SK-N-SH (cell line): ENCODE data around the gene OCEL1.

Experiments used
- CTCF ChIP-seq: fragments of 200-600 bp; sonication (generic); IDR thresholded peaks from 2 replicates; pipeline ENCODE4 v1.6.1; 2017; ENCODE audit warnings: antibody characterized with exemption, mild to moderate bottlenecking, moderate library complexity
- EP300 ChIP-seq, 2 experiments: IDR thresholded peaks; 2 replicates each; pipeline versions ENCODE4 v1.4.0 to v1.6.1; 2012; ENCODE audit warnings: borderline replicate concordance in 1 of 2, low read depth in 1 of 2, low read length in 1 of 2
- EZH2phosphoT487 ChIP-seq: fragments of 200-600 bp; sonication (generic); IDR thresholded peaks from 2 replicates; pipeline ENCODE4 v1.6.1; 2017; ENCODE audit warnings: low read depth, mixed run types, mild to moderate bottlenecking, antibody characterized with exemption, moderate library complexity, borderline replicate concordance
- JUND ChIP-seq: IDR thresholded peaks from 2 replicates; pipeline ENCODE4 v1.4.0; 2012
- RAD21 ChIP-seq: IDR thresholded peaks from 2 replicates; pipeline ENCODE4 v1.6.1; 2012; ENCODE audit warnings: mild to moderate bottlenecking, low read length
- RCOR1 ChIP-seq: fragments of 150-350 bp; IDR thresholded peaks from 2 replicates; pipeline ENCODE4 v1.6.1; 2017; ENCODE audit warnings: antibody characterized with exemption, low read length
- SIN3A ChIP-seq: IDR thresholded peaks from 2 replicates; pipeline ENCODE4 v1.6.1; 2012; ENCODE audit warnings: low read depth, mild to moderate bottlenecking, low read length, moderate library complexity, borderline replicate concordance
- SMC3 ChIP-seq: IDR thresholded peaks from 2 replicates; pipeline ENCODE4 v1.6.1; 2012; ENCODE audit warnings: low read depth, low read length, improper control_type of control experiment
- USF2 ChIP-seq: fragments of 150-350 bp; IDR thresholded peaks from 2 replicates; pipeline ENCODE4 v1.6.1; 2017; ENCODE audit warnings: antibody characterized with exemption, low read length, low read depth, borderline replicate concordance
- YY1 ChIP-seq: IDR thresholded peaks from 2 replicates; pipeline ENCODE4 v1.4.0; 2012; ENCODE audit warnings: low read depth, mild to moderate bottlenecking

GRCh38 chr19:17180997-17181702, 44.9 kb upstream of the OCEL1 start:
- TF ChIP-seq RAD21 (no peak), SMC3 (no peak), CTCF (no peak), USF2 (no peak), RCOR1 (no peak), YY1 (no peak), JUND (no peak), EP300 (IDR thresholded peaks at IDR 0.05; ENCODE audit: borderline replicate concordance in 1 of 2, low read depth in 1 of 2, low read length in 1 of 2) (no peak), EZH2phosphoT487 (no peak), SIN3A (no peak)
